ENCODE measurements around the gene CCDC102A.

Gene CCDC102A

GRCh38 chr16:57481421-57481820, 55.0 kb downstream of the CCDC102A start:
- POLR2A ChIA-PET = interaction anchor here (0.6 to 0.8 kb wide), 2 partner anchors 19 to 34 kb away, joined by 3 read pairs; partner anchors contain the start of genes CIAPIN1, COQ9 and POLR2C
- H3K4me3 ChIP-seq (ENCODE audit: low read depth, low read length) = no peak overlapping the region
- H3K36me3 ChIP-seq (ENCODE audit: control insufficient read depth in 2 of 2, insufficient read depth in 1 of 2, low read length in 2 of 2) = no peaks in the 10 kb centered on the region
- CTCF ChIA-PET = interaction anchor here (0.6 to 3.2 kb wide), 4 partner anchors 19 to 616 kb away, joined by 3 to 16 read pairs (median 4); partner anchors contain the start of gene POLR2C
- no peak for TF ChIP-seq ZBTB21 (tag by site-specific recombination; IDR thresholded peaks at IDR 0.05)
- TF ChIP-seq ZNF768 (tag by site-specific recombination; IDR thresholded peaks at IDR 0.05) = no peak
- no peak for TF ChIP-seq ZBTB6 (tag by site-specific recombination; IDR thresholded peaks at IDR 0.05)
- no peak for TF ChIP-seq ZNF791 (tag by site-specific recombination; IDR thresholded peaks at IDR 0.05)
- no peaks in the 10 kb centered on the region for H3K9me3 ChIP-seq (ENCODE audit: control insufficient read depth, insufficient read depth, low read depth, low read length)
- H3K4me1 ChIP-seq (ENCODE audit: control insufficient read depth, insufficient read depth, low read length) = no peaks in the 10 kb centered on the region
- H3K27ac ChIP-seq (ENCODE audit: extremely low read depth, low read depth, low read length) = no peak overlapping the region

GRCh38 chr16:57480754-57481230, 55.6 kb downstream of the CCDC102A start:
- Histone ChIP-seq H3K36me3 (ENCODE audit: control insufficient read depth in 2 of 2, insufficient read depth in 1 of 2, low read length in 2 of 2) (no peaks in the 10 kb centered on the region), H3K4me1 (ENCODE audit: control insufficient read depth, insufficient read depth, low read length) (no peaks in the 10 kb centered on the region), H3K4me3 (ENCODE audit: low read depth, low read length) (no peak overlapping the region), H3K9me3 (ENCODE audit: control insufficient read depth, insufficient read depth, low read depth, low read length) (no peaks in the 10 kb centered on the region), H3K27ac (ENCODE audit: extremely low read depth, low read depth, low read length) (no peak overlapping the region)
- POLR2A ChIA-PET = interaction anchor here (0.6 to 0.8 kb wide), 2 partner anchors 19 to 34 kb away, joined by 3 read pairs; partner anchors contain the start of genes CIAPIN1, COQ9 and POLR2C
- CTCF ChIA-PET = interaction anchor here (1.2 to 3.2 kb wide), 3 partner anchors 15 to 39 kb away, joined by 4 to 16 read pairs (median 6); partner anchors contain the start of gene POLR2C
- peak; percentile 84 for TF ChIP-seq ZNF768 (tag by site-specific recombination; IDR thresholded peaks at IDR 0.05)
- TF ChIP-seq ZBTB20 (tag by site-specific recombination; IDR thresholded peaks at IDR 0.05) = 0 out of 2 replicates have a peak, but pooled peaks have one; percentile 19
- TF ChIP-seq, protein P1, sequence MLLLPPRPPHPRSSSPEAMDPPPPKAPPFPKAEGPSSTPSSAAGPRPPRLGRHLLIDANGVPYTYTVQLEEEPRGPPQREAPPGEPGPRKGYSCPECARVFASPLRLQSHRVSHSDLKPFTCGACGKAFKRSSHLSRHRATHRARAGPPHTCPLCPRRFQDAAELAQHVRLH (tag by site-specific recombination; IDR thresholded peaks at IDR 0.05) = 0 out of 2 replicates have a peak, but pooled peaks have one; percentile 28
- TF ChIP-seq ZBTB6 (tag by site-specific recombination; IDR thresholded peaks at IDR 0.05) = peak; percentile 53; the same call in 1 of the 2 replicates
- no peak for TF ChIP-seq ZBTB1 (tag by site-specific recombination; IDR thresholded peaks at IDR 0.05)

GRCh38 chr16:57479976-57480753, 56.2 kb downstream of the CCDC102A start:
- Histone ChIP-seq H3K27ac (ENCODE audit: extremely low read depth, low read depth, low read length) (no peak overlapping the region), H3K4me1 (ENCODE audit: control insufficient read depth, insufficient read depth, low read length) (no peaks in the 10 kb centered on the region)
- POLR2A ChIA-PET = interaction anchor here (1.3 kb wide), 1 partner anchor 18 kb away, joined by 3 read pairs; the partner anchor contains the start of gene POLR2C

DNA sequence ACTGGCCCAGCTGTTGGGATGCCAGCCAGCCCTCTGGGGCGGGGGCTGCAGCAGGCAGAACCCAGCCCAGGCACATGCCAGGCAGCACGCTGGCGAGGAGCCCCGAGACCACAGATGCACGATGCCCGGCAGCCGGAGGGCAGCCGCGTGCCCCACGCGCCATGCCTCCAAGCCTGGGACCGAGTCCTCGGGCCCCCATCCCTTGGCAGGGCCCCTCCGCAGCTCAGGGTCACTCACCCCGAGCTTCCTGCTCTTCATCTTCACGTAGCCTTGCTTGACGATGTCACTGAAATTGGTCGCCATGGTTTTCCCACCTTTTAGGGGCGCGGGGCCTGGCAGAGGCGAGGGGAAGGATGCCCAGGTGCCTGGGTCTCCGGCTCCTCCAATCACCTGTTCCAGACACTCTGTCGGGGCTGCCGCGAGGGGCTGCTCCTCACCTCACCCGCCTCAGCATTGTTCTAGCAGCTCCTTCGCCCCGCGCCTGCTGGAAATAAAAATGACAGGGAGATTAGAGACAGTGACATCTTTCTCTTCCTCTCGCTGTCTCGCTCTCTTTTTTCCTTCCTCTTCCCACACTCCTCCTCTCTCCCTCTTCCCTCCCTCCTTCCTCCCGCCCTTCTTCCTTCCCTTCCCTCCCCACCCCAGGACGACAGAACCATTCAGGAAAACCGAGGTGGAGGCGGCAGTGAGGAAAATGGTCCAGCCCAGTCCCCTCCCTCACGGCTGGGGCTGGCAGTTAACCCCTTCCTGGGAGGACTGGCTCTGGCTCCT, 57.0 kb downstream of the CCDC102A start:
- Histone ChIP-seq H3K36me3 (ENCODE audit: control insufficient read depth in 2 of 2, insufficient read depth in 1 of 2, low read length in 2 of 2) (peaks cover 0 to 8% of the 10 kb centered on the region in 2 experiments; a peak in 1 of 3 replicates), H3K9me3 (ENCODE audit: control insufficient read depth, insufficient read depth, low read depth, low read length) (no peaks in the 10 kb centered on the region), H3K4me1 (ENCODE audit: control insufficient read depth, insufficient read depth, low read length) (no peaks in the 10 kb centered on the region), H3K4me3 (ENCODE audit: low read depth, low read length) (no peak overlapping the region), H3K27ac (ENCODE audit: extremely low read depth, low read depth, low read length) (no peak overlapping the region)
- ChIA-PET CTCF (interaction anchor here (0.6 to 3.2 kb wide), 4 partner anchors 14 to 898 kb away, joined by 3 to 16 read pairs (median 4); no protein-coding TSS in a partner anchor), POLR2A (interaction anchor here (1.3 kb wide), 1 partner anchor 17 kb away, joined by 3 read pairs; the partner anchor contains the start of gene POLR2C)
- TF ChIP-seq, protein P2, sequence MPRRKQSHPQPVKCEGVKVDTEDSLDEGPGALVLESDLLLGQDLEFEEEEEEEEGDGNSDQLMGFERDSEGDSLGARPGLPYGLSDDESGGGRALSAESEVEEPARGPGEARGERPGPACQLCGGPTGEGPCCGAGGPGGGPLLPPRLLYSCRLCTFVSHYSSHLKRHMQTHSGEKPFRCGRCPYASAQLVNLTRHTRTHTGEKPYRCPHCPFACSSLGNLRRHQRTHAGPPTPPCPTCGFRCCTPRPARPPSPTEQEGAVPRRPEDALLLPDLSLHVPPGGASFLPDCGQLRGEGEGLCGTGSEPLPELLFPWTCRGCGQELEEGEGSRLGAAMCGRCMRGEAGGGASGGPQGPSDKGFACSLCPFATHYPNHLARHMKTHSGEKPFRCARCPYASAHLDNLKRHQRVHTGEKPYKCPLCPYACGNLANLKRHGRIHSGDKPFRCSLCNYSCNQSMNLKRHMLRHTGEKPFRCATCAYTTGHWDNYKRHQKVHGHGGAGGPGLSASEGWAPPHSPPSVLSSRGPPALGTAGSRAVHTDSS (tag by site-specific recombination; IDR thresholded peaks at IDR 0.05) = peak; percentile 46
- no peak for TF ChIP-seq HOXC10 (CRISPR knock-in tag; IDR thresholded peaks at IDR 0.05)
- peak; percentile 49 for TF ChIP-seq SP3 (tag by site-specific recombination; IDR thresholded peaks at IDR 0.05)
- 0 out of 2 replicates have a peak, but pooled peaks have one; percentile 26 for TF ChIP-seq ZBTB17 (tag by site-specific recombination; IDR thresholded peaks at IDR 0.05)
- TF ChIP-seq, protein P3, sequence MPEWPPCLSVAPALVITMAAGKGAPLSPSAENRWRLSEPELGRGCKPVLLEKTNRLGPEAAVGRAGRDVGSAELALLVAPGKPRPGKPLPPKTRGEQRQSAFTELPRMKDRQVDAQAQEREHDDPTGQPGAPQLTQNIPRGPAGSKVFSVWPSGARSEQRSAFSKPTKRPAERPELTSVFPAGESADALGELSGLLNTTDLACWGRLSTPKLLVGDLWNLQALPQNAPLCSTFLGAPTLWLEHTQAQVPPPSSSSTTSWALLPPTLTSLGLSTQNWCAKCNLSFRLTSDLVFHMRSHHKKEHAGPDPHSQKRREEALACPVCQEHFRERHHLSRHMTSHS (tag by site-specific recombination; IDR thresholded peaks at IDR 0.05) = no peak
- TF ChIP-seq SP2 (tag by site-specific recombination; IDR thresholded peaks at IDR 0.05) = peak; percentile 76
- TF ChIP-seq ZFHX2 (tag by site-specific recombination; conservative IDR thresholded peaks at IDR 0.05) = peak; percentile 31
- TF ChIP-seq ZNF18 (tag by site-specific recombination; IDR thresholded peaks at IDR 0.05) = no peak

More at GRCh38 chr16:57479976-57480753, 56.2 kb downstream of the CCDC102A start:
- Histone ChIP-seq H3K36me3 (ENCODE audit: control insufficient read depth in 2 of 2, insufficient read depth in 1 of 2, low read length in 2 of 2) (peaks cover 0 to 2% of the 10 kb centered on the region in 2 experiments; a peak in 1 of 3 replicates), H3K9me3 (ENCODE audit: control insufficient read depth, insufficient read depth, low read depth, low read length) (no peaks in the 10 kb centered on the region), H3K4me3 (ENCODE audit: low read depth, low read length) (no peak overlapping the region)
- no peak for TF ChIP-seq RBAK (tag by site-specific recombination; IDR thresholded peaks at IDR 0.05)
- TF ChIP-seq ZNF335 (tag by site-specific recombination; conservative IDR thresholded peaks at IDR 0.05) = 0 out of 2 replicates have a peak, but pooled peaks have one; percentile 20
- CTCF ChIA-PET = interaction anchor here (0.6 to 3.2 kb wide), 5 partner anchors 14 to 897 kb away, joined by 3 to 16 read pairs (median 4); partner anchors contain the start of gene POLR2C

All from HEK293 (cell line).